HL-60/S4 treated with retinoic acid at 250 ng/mL for 4 days and 3 days (cell line): ENCODE results near the gene MYDGF.

Source experiments
- in situ Hi-C: fragments of 300-500 bp; cut with MboI; formaldehyde crosslinking; loops from 2 replicates; pipeline ENCODE4 v1.7.0; 2022; ENCODE audit warnings: low sequenced_read_pairs

MYDGF gene

GRCh38 chr19:4647676-4648644 is 22.2 kb downstream of the MYDGF start:
- in situ Hi-C loops = no loop called here

GRCh38 chr19:4645718-4646117 is 24.4 kb downstream of the MYDGF start:
- in situ Hi-C loops = no loop called here

GRCh38 chr19:4642625-4643024 is 27.5 kb downstream of the MYDGF start:
- in situ Hi-C loops = no loop called here

GRCh38 chr19:4641132-4641531 is 29.0 kb downstream of the MYDGF start:
- in situ Hi-C loops = no loop called here

- in situ Hi-C loops = no loop called here
Measured at GRCh38 chr19:4640247-4641000, 29.7 kb downstream of the MYDGF start.

GRCh38 chr19:4639531-4640246 is 30.5 kb downstream of the MYDGF start:
- in situ Hi-C loops = no loop called here

GRCh38 chr19:4638828-4639530 is 31.2 kb downstream of the MYDGF start, which contains the start of gene TNFAIP8L1:
TSS of gene TNFAIP8L1 (plus strand) at chr19:4639516. CDS start at chr19:4651870, 12,354 bp downstream.
- in situ Hi-C loops = no loop called here

GRCh38 chr19:4638317-4638716 is 31.8 kb downstream of the MYDGF start:
- in situ Hi-C loops = no loop called here

- in situ Hi-C loops = no loop called here
Measured at GRCh38 chr19:4636761-4637160, 33.4 kb downstream of the MYDGF start.

GRCh38 chr19:4636151-4636717 is 33.9 kb downstream of the MYDGF start:
- in situ Hi-C loops = no loop called here

GRCh38 chr19:4635754-4636116 is 34.4 kb downstream of the MYDGF start:
- in situ Hi-C loops = no loop called here

GRCh38 chr19:4633140-4633967 is 36.8 kb downstream of the MYDGF start:
- in situ Hi-C loops = loop anchor here (5.0 kb wide), 1 partner anchor 56 kb away; no protein-coding TSS in a partner anchor

- in situ Hi-C loops = no loop called here
Measured at GRCh38 chr19:4624733-4625362, 45.3 kb downstream of the MYDGF start.

GRCh38 chr19:4624301-4624700 is 45.8 kb downstream of the MYDGF start:
- in situ Hi-C loops = no loop called here

GRCh38 chr19:4622695-4623421 is 47.3 kb downstream of the MYDGF start:
- in situ Hi-C loops = no loop called here

GRCh38 chr19:4620675-4621074 is 49.5 kb downstream of the MYDGF start:
- in situ Hi-C loops = no loop called here

GRCh38 chr19:4619668-4620294 is 50.4 kb downstream of the MYDGF start:
- in situ Hi-C loops = no loop called here

- in situ Hi-C loops = no loop called here
Measured at GRCh38 chr19:4618019-4618418, 52.1 kb downstream of the MYDGF start.
